HS-27A (cell line): ENCODE data around the gene EIF5A.

Experiments used
- DNase-seq: peaks from one replicate; pipeline ENCODE4 v3.0.0-alpha.2; 2012; ENCODE audit warnings: low read depth, missing footprints

EIF5A gene

GRCh38 chr17:7355573-7355972 lies 48.1 kb downstream of the EIF5A start:
- DNase-seq, result no peak

- DNase-seq, result no peak
These were observed 48.7 kb downstream of the EIF5A start for GRCh38 chr17:7356072-7356549.

- no peak for DNase-seq
These were observed 49.3 kb downstream of the EIF5A start for GRCh38 chr17:7356756-7357155.

DNA sequence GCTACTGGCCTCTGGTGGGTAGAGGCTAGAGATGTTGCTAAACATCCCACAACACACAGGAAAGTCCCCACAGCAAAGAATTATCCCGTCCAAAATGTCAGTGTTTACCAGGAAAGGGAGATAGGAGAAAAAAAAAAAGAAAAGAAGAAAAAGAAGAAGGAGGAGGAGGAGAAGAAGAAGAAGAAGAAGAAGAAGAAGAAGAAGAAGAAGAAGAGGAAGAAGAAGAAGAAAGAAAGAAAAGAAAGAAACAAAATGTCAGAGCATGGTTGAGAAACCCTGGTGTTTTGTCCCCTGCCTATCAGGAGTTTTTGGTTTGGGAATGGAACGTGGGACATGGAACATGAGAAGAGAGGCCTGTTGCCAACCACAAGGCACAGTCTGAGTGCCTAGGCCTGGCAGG lies 50.0 kb downstream of the EIF5A start:
- no peak for DNase-seq

GRCh38 chr17:7361906-7362305 lies 54.5 kb downstream of the EIF5A start:
- DNase-seq, result no peak
